VCaP (cell line): ENCODE data around the gene AFAP1.

Experiments
- H3K27ac ChIP-seq: fragments of 450-650 bp; 2 replicates; pipeline ENCODE4 v1.5.1; 2017
- CTCF ChIP-seq: fragments of 450-650 bp; conservative IDR thresholded peaks from 2 replicates; pipeline ENCODE4 v1.5.1; 2017; ENCODE audit warnings: mild to moderate bottlenecking, moderate library complexity

The AFAP1 gene

GRCh38 chr4:7747062-7747385 lies 192.6 kb downstream of the AFAP1 start:
- TF ChIP-seq CTCF = no peak

GRCh38 chr4:7746351-7747061 lies 193.2 kb downstream of the AFAP1 start:
- TF ChIP-seq CTCF = no peak
- no peak overlapping the region for H3K27ac ChIP-seq

More at GRCh38 chr4:7747062-7747385, 192.6 kb downstream of the AFAP1 start:
- H3K27ac ChIP-seq = no peak overlapping the region

GRCh38 chr4:7745301-7745885 lies 194.3 kb downstream of the AFAP1 start:
- no peak for TF ChIP-seq CTCF
- H3K27ac ChIP-seq = no peak overlapping the region

GRCh38 chr4:7744142-7744804 lies 195.4 kb downstream of the AFAP1 start:
- no peak for TF ChIP-seq CTCF
- H3K27ac ChIP-seq = no peak overlapping the region

GRCh38 chr4:7742807-7743280 lies 196.8 kb downstream of the AFAP1 start:
- H3K27ac ChIP-seq = no peak overlapping the region
- TF ChIP-seq CTCF = no peak

GRCh38 chr4:7741946-7742806 lies 197.5 kb downstream of the AFAP1 start:
- no peak overlapping the region for H3K27ac ChIP-seq
- TF ChIP-seq CTCF = no peak
